ENCODE measurements around the gene IRF2BP1. TPM values are rescaled to one million over a fixed set of nuclear protein-coding genes. Genes with fewer than 3 reads are reported as not detected.
"Not testable (repeated sequence)": the region's sequence is repeated elsewhere in the genome, so short reads cannot be mapped to it uniquely, and the experiment has no call there.

Gene IRF2BP1
- total RNA-seq, 1 donor from 2014 or later: 19.5 TPM

- ATAC-seq: peak; percentile 60
- DNase-seq (ENCODE audit: low spot score): peak; percentile 95
Observed at GRCh38 chr19:45882652-45883585, 3.0 kb downstream of the IRF2BP1 start.

GRCh38 chr19:45881909-45882528 lies 3.9 kb downstream of the IRF2BP1 start:
- peak; percentile 86 for DNase-seq (ENCODE audit: low spot score)
- ATAC-seq: peak; percentile 32

- DNase-seq (ENCODE audit: low spot score) (no peak), ATAC-seq (no peak)
Observed at GRCh38 chr19:45881082-45881908, 4.6 kb downstream of the IRF2BP1 start.

- no peak for DNase-seq (ENCODE audit: low spot score)
- ATAC-seq: no peak
Observed at GRCh38 chr19:45879971-45880370, 6.0 kb downstream of the IRF2BP1 start.

GRCh38 chr19:45879055-45879454 lies 6.9 kb downstream of the IRF2BP1 start:
- DNase-seq (ENCODE audit: low spot score): no peak
- ATAC-seq: no peak

- ATAC-seq (peak; percentile 46), DNase-seq (ENCODE audit: low spot score) (peak; percentile 94)
Observed at GRCh38 chr19:45878043-45878794, 7.7 kb downstream of the IRF2BP1 start.

- DNase-seq (ENCODE audit: low spot score): peak; percentile 75
- peak; percentile 46 for ATAC-seq
Observed at GRCh38 chr19:45876411-45877197, 9.3 kb downstream of the IRF2BP1 start.

GRCh38 chr19:45876161-45876410 lies 9.9 kb downstream of the IRF2BP1 start:
- no peak for DNase-seq (ENCODE audit: low spot score)
- ATAC-seq: peak; percentile 2

- ATAC-seq (no peak), DNase-seq (ENCODE audit: low spot score) (no peak)
Observed at GRCh38 chr19:45874620-45874966, 11.3 kb downstream of the IRF2BP1 start.

GRCh38 chr19:45873219-45873772 lies 12.6 kb downstream of the IRF2BP1 start:
- no peak for DNase-seq (ENCODE audit: low spot score)
- ATAC-seq: peak; percentile 0

GRCh38 chr19:45872095-45872919 lies 13.6 kb downstream of the IRF2BP1 start:
- no peak for DNase-seq (ENCODE audit: low spot score)
- ATAC-seq: no peak

GRCh38 chr19:45870798-45871197 lies 15.1 kb downstream of the IRF2BP1 start:
- ATAC-seq (no peak), DNase-seq (ENCODE audit: low spot score) (no peak)

- DNase-seq (ENCODE audit: low spot score); ATAC-seq: not testable (repeated sequence)
Observed at GRCh38 chr19:45867241-45867640, 18.7 kb downstream of the IRF2BP1 start.

- ATAC-seq (no peak), DNase-seq (ENCODE audit: low spot score) (no peak)
Observed at GRCh38 chr19:45866400-45867176, 19.4 kb downstream of the IRF2BP1 start.

GRCh38 chr19:45865269-45865948 lies 20.5 kb downstream of the IRF2BP1 start:
- ATAC-seq (no peak), DNase-seq (ENCODE audit: low spot score) (peak; percentile 72)

GRCh38 chr19:45864629-45865082 lies 21.3 kb downstream of the IRF2BP1 start:
- no peak for DNase-seq (ENCODE audit: low spot score)
- ATAC-seq: no peak

- peak; percentile 82 for ATAC-seq
- peak; percentile 87 for DNase-seq (ENCODE audit: low spot score)
Observed at GRCh38 chr19:45863840-45864628, 21.9 kb downstream of the IRF2BP1 start, which contains the start of gene FOXA3. FOXA3 (plus strand) TSS chr19:45864326; CDS start chr19:45864457, 131 bp downstream.

Measured in left lobe of liver (tissue), 2 donors.